HG03442 (cell line): Measurements from ENCODE around the gene UPB1.

Experiments
- ATAC-seq: cut with Tn5 transposase; IDR thresholded peaks from one replicate; pipeline ENCODE4 v1.9.1; 2021; ENCODE audit warnings: mild to moderate bottlenecking, moderate library complexity; ENCODE audit not compliant: unreplicated experiment

The UPB1 gene

GRCh38 chr22:24494528-24495364 lies at the start of gene UPB1:
TSS of gene UPB1 (plus strand) at chr22:24495332. CDS start at chr22:24495404, 72 bp downstream.
- ATAC-seq, result no peak

- no peak for ATAC-seq
Observed at GRCh38 chr22:24445481-24446259, 49.5 kb upstream of the UPB1 start.

- ATAC-seq, result no peak
Observed at GRCh38 chr22:24446260-24446611, 48.9 kb upstream of the UPB1 start.

- no peak for ATAC-seq
Observed at GRCh38 chr22:24450610-24451009, 44.5 kb upstream of the UPB1 start.

GRCh38 chr22:24451162-24451561 lies 44.0 kb upstream of the UPB1 start:
- no peak for ATAC-seq

- ATAC-seq, result no peak
Observed at GRCh38 chr22:24453853-24454252, 41.3 kb upstream of the UPB1 start.

GRCh38 chr22:24455039-24455438 lies 40.1 kb upstream of the UPB1 start:
- ATAC-seq, result no peak

- ATAC-seq, result no peak
Observed at GRCh38 chr22:24455751-24456426, 39.2 kb upstream of the UPB1 start.

- ATAC-seq, result no peak
Observed at GRCh38 chr22:24457894-24458420, 37.2 kb upstream of the UPB1 start.

GRCh38 chr22:24459911-24460310 lies 35.2 kb upstream of the UPB1 start:
- no peak for ATAC-seq

- ATAC-seq, result no peak
Observed at GRCh38 chr22:24460418-24461089, 34.6 kb upstream of the UPB1 start.

GRCh38 chr22:24463071-24463760 lies 31.9 kb upstream of the UPB1 start:
- no peak for ATAC-seq

- no peak for ATAC-seq
Observed at GRCh38 chr22:24465566-24465965, 29.6 kb upstream of the UPB1 start.

- ATAC-seq, result no peak
Observed at GRCh38 chr22:24465975-24466374, 29.2 kb upstream of the UPB1 start.

GRCh38 chr22:24466716-24467328 lies 28.3 kb upstream of the UPB1 start:
- ATAC-seq, result no peak

- ATAC-seq, result no peak
Observed at GRCh38 chr22:24467340-24467739, 27.8 kb upstream of the UPB1 start.

- no peak for ATAC-seq
Observed at GRCh38 chr22:24471570-24471969, 23.6 kb upstream of the UPB1 start.

GRCh38 chr22:24473284-24473683 lies 21.8 kb upstream of the UPB1 start:
- no peak for ATAC-seq

- no peak for ATAC-seq
Observed at GRCh38 chr22:24474221-24474620, 20.9 kb upstream of the UPB1 start.
